ENCODE measurements around the gene KRTAP21-3.

DNA sequence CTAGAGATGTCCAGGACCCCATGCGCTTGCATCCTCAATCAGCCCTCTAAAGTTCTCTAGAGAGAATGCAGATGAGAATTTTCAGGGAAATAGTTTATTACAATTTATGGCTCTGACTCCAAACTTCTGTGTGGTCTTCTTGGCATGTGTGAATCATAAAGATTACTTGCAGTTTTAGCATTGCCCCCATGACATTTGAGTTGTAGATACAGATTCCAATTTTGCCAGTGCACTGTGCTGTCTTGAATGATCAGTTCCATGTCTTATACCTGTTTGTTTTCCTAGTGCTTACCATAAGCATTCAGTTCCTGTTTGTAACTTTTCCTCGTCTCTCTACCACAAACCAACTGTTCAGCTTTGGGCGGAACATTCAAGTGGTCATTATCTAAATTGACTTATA lies 4.8 kb downstream of the KRTAP21-3 start:
- TF ChIP-seq, protein P1, sequence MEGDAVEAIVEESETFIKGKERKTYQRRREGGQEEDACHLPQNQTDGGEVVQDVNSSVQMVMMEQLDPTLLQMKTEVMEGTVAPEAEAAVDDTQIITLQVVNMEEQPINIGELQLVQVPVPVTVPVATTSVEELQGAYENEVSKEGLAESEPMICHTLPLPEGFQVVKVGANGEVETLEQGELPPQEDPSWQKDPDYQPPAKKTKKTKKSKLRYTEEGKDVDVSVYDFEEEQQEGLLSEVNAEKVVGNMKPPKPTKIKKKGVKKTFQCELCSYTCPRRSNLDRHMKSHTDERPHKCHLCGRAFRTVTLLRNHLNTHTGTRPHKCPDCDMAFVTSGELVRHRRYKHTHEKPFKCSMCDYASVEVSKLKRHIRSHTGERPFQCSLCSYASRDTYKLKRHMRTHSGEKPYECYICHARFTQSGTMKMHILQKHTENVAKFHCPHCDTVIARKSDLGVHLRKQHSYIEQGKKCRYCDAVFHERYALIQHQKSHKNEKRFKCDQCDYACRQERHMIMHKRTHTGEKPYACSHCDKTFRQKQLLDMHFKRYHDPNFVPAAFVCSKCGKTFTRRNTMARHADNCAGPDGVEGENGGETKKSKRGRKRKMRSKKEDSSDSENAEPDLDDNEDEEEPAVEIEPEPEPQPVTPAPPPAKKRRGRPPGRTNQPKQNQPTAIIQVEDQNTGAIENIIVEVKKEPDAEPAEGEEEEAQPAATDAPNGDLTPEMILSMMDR (IDR thresholded peaks at IDR 0.05): no peak
- TF ChIP-seq POLR2AphosphoS5 (IDR thresholded peaks at IDR 0.05): no peak
- TF ChIP-seq POLR2A (IDR thresholded peaks at IDR 0.05; ENCODE audit: low read depth): no peak
- TF ChIP-seq EP300 (IDR thresholded peaks at IDR 0.05): no peak

Data from esophagus muscularis mucosa (tissue), 4 donors.